Tibial nerve (tissue), 4 donors: ENCODE data around the gene POMT2. TPM values are rescaled to one million over a fixed set of nuclear protein-coding genes. Genes with fewer than 3 reads are reported as not detected.

ENCODE experiments used
- DNase-seq, 2 donors: peaks; one replicate each; pipeline ENCODE4 v3.0.0-alpha.2; 2019; ENCODE audit warnings: low spot score in 2 of 2
- H3K27ac ChIP-seq, 4 donors: fragments of 200-600 bp; sonication (generic) in 3 of 4; one replicate each; pipeline ENCODE4 v1.5.1; 2017 to 2019; ENCODE audit warnings: mild to moderate bottlenecking in 1 of 4
- H3K27me3 ChIP-seq, 2 donors: fragments of 200-600 bp; sonication (generic) in 1 of 2; one replicate each; pipeline versions ENCODE4 v1.5.1 to v1.6.0; 2017 to 2019
- H3K36me3 ChIP-seq, 3 donors: fragments of 200-600 bp; sonication (generic); one replicate each; pipeline ENCODE4 v1.5.1; 2018 to 2019
- H3K4me1 ChIP-seq, 4 donors: fragments of 200-600 bp; sonication (generic) in 3 of 4; one replicate each; pipeline ENCODE4 v1.5.1; 2017 to 2019
- H3K4me3 ChIP-seq, 4 donors: fragments of 200-600 bp; sonication (generic) in 3 of 4; one replicate each; pipeline ENCODE4 v1.5.1; 2017 to 2019; ENCODE audit warnings: mild to moderate bottlenecking in 1 of 4, moderate library complexity in 1 of 4
- H3K9me3 ChIP-seq, 4 donors: fragments of 200-600 bp; sonication (generic) in 3 of 4; one replicate each; pipeline ENCODE4 v1.5.1; 2017 to 2019
- CTCF ChIP-seq, 5 experiments: fragments of 200-600 bp in 3 of 5; fragments of 450-650 bp in 2 of 5; sonication (generic) in 3 of 5; IDR thresholded peaks; one replicate each; pipeline ENCODE4 v1.5.1; 2016 to 2019; ENCODE audit warnings: antibody characterized with exemption in 5 of 5, mild to moderate bottlenecking in 3 of 5, moderate library complexity in 2 of 5
- EP300 ChIP-seq, 2 donors: sonication (generic); formaldehyde crosslinking; IDR thresholded peaks; one replicate each; pipeline ENCODE4 v1.6.1; 2017; ENCODE audit warnings: antibody characterized with exemption in 2 of 2, mild to moderate bottlenecking in 1 of 2
- POLR2A ChIP-seq, 2 donors: fragments of 450-650 bp; IDR thresholded peaks; one replicate each; pipeline ENCODE4 v1.6.1; 2017; ENCODE audit warnings: antibody characterized with exemption in 2 of 2, mild to moderate bottlenecking in 2 of 2, moderate library complexity in 2 of 2
- WGBS, 2 donors: methylation state at CpG; one replicate each; pipeline ENCODE4 v1.1.5; 2018; 5-methylcytosine and 5-hydroxymethylcytosine counted together
- total RNA-seq, 4 donors: library from RNA; depleted of rRNA; stranded (reverse); fragments of >200 nt; gene quantifications; one replicate each; pipeline ENCODE4 v1.1.0, GENCODE V29; 2016

POMT2 gene
- total RNA-seq, 4 donors from 2014 or later, result 23.9 to 38.7 (median 28.9) TPM

GRCh38 chr14:77344377-77344996 is 23.8 kb upstream of the POMT2 start:
- H3K36me3 ChIP-seq, result peaks cover 0 to 54% (median 6%) of the 10 kb centered on the region in 3 donors
- no peak overlapping the region for H3K27ac ChIP-seq
- H3K9me3 ChIP-seq, result no peaks in the 10 kb centered on the region
- no peak for DNase-seq
- no peaks in the 10 kb centered on the region for H3K27me3 ChIP-seq
- WGBS, 2 donors, result 71 to 78% methylated on average over 3 of the region's 3 CpGs
- H3K4me1 ChIP-seq, result no peaks in the 10 kb centered on the region
- TF ChIP-seq EP300 (IDR thresholded peaks at IDR 0.05) (no peak), POLR2A (IDR thresholded peaks at IDR 0.05) (no peak), CTCF (IDR thresholded peaks at IDR 0.05) (no peak)
- no peak overlapping the region for H3K4me3 ChIP-seq

- Histone ChIP-seq H3K36me3 (peaks cover 0 to 49% (median 6%) of the 10 kb centered on the region in 3 donors), H3K27me3 (no peaks in the 10 kb centered on the region), H3K4me3 (no peak overlapping the region), H3K4me1 (no peaks in the 10 kb centered on the region), H3K27ac (no peak overlapping the region), H3K9me3 (no peaks in the 10 kb centered on the region)
- no peak for DNase-seq
- 85 to 89% methylated on average over 2 of the region's 2 CpGs for WGBS, 2 donors
- TF ChIP-seq POLR2A (IDR thresholded peaks at IDR 0.05), result no peak
- TF ChIP-seq EP300 (IDR thresholded peaks at IDR 0.05), result no peak
- no peak for TF ChIP-seq CTCF (IDR thresholded peaks at IDR 0.05)
Measured at GRCh38 chr14:77343662-77344061, 23.0 kb upstream of the POMT2 start.

GRCh38 chr14:77342726-77343397 is 22.2 kb upstream of the POMT2 start:
- WGBS, 2 donors, result 90% methylated on average over 10 of the region's 10 CpGs
- H3K27me3 ChIP-seq, result no peaks in the 10 kb centered on the region
- no peak overlapping the region for H3K27ac ChIP-seq
- H3K9me3 ChIP-seq, result no peaks in the 10 kb centered on the region
- no peaks in the 10 kb centered on the region for H3K4me1 ChIP-seq
- H3K4me3 ChIP-seq, result no peak overlapping the region
- H3K36me3 ChIP-seq, result peaks cover 0 to 50% (median 6%) of the 10 kb centered on the region in 3 donors
- no peak for DNase-seq
- no peak for TF ChIP-seq CTCF (IDR thresholded peaks at IDR 0.05)
- no peak for TF ChIP-seq EP300 (IDR thresholded peaks at IDR 0.05)
- no peak for TF ChIP-seq POLR2A (IDR thresholded peaks at IDR 0.05)

GRCh38 chr14:77340389-77340788 is 19.7 kb upstream of the POMT2 start:
- WGBS, 2 donors, result 88 to 91% methylated on average over 4 of the region's 4 CpGs
- H3K27ac ChIP-seq, result no peak overlapping the region
- no peak for DNase-seq
- no peak overlapping the region for H3K4me3 ChIP-seq
- H3K4me1 ChIP-seq, result no peaks in the 10 kb centered on the region
- no peaks in the 10 kb centered on the region for H3K9me3 ChIP-seq
- no peaks in the 10 kb centered on the region for H3K27me3 ChIP-seq
- H3K36me3 ChIP-seq, result peaks cover 0 to 58% (median 6%) of the 10 kb centered on the region in 3 donors
- TF ChIP-seq POLR2A (IDR thresholded peaks at IDR 0.05) (no peak), EP300 (IDR thresholded peaks at IDR 0.05) (no peak), CTCF (IDR thresholded peaks at IDR 0.05) (no peak)

GRCh38 chr14:77339407-77339806 is 18.7 kb upstream of the POMT2 start:
- Histone ChIP-seq H3K36me3 (peaks cover 0 to 58% (median 6%) of the 10 kb centered on the region in 3 donors), H3K27me3 (no peaks in the 10 kb centered on the region), H3K4me3 (no peak overlapping the region), H3K27ac (no peak overlapping the region), H3K9me3 (no peaks in the 10 kb centered on the region), H3K4me1 (no peaks in the 10 kb centered on the region)
- 93 to 100% methylated on average over 1 of the region's 1 CpG for WGBS, 2 donors
- DNase-seq, result no peak
- TF ChIP-seq POLR2A (IDR thresholded peaks at IDR 0.05) (no peak), CTCF (IDR thresholded peaks at IDR 0.05) (no peak), EP300 (IDR thresholded peaks at IDR 0.05) (no peak)
